ENCODE measurements around the gene ARHGEF16.

ARHGEF16 gene

GRCh38 chr1:3429320-3429719, 25.1 kb upstream of the ARHGEF16 start:
- Histone ChIP-seq H3K36me3 (peaks cover 66 to 88% (median 75%) of the 10 kb centered on the region in 3 donors), H3K9me3 (no peaks in the 10 kb centered on the region), H3K27ac (no peak overlapping the region), H3K4me1 (peaks cover 0 to 5% (median 3%) of the 10 kb centered on the region in 4 donors), H3K4me3 (no peak overlapping the region), H3K27me3 (no peaks in the 10 kb centered on the region)
- TF ChIP-seq, protein P1, sequence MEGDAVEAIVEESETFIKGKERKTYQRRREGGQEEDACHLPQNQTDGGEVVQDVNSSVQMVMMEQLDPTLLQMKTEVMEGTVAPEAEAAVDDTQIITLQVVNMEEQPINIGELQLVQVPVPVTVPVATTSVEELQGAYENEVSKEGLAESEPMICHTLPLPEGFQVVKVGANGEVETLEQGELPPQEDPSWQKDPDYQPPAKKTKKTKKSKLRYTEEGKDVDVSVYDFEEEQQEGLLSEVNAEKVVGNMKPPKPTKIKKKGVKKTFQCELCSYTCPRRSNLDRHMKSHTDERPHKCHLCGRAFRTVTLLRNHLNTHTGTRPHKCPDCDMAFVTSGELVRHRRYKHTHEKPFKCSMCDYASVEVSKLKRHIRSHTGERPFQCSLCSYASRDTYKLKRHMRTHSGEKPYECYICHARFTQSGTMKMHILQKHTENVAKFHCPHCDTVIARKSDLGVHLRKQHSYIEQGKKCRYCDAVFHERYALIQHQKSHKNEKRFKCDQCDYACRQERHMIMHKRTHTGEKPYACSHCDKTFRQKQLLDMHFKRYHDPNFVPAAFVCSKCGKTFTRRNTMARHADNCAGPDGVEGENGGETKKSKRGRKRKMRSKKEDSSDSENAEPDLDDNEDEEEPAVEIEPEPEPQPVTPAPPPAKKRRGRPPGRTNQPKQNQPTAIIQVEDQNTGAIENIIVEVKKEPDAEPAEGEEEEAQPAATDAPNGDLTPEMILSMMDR (IDR thresholded peaks at IDR 0.05), result no peak
- DNase-seq, result no peak
- intact Hi-C loops (cut with DNase I; ENCODE audit: low total_unique reads), result loop anchor here (5.0 kb wide), 3 partner anchors 367 to 557 kb away; no protein-coding TSS in a partner anchor

DNA sequence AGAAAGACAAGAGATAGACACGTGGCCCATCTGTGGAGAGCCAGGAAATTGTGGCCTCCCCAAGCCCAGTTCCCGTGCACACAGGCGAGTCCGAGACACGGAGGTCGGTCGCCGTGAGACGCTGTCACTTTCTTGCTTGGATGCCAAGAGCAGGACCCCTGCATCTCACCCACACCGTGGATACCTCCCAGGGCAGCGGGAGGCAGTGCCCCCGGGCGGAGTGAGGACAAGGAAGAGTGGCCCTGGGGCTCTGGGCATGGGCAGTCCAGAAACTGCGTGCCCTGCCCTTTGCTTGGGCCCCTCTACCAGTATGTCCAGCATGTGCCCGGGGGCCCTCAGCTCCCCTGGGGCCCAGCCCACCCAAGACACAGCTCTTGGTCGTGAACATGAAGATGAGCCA, 24.7 kb upstream of the ARHGEF16 start:
- Histone ChIP-seq H3K27me3 (no peaks in the 10 kb centered on the region), H3K36me3 (peaks cover 70 to 93% (median 80%) of the 10 kb centered on the region in 3 donors), H3K27ac (no peak overlapping the region), H3K9me3 (no peaks in the 10 kb centered on the region), H3K4me3 (no peak overlapping the region), H3K4me1 (peaks cover 0 to 1% (median 0%) of the 10 kb centered on the region in 4 donors)
- DNase-seq, result no peak
- intact Hi-C loops (cut with DNase I; ENCODE audit: low total_unique reads), result loop anchor here (5.0 kb wide), 3 partner anchors 367 to 557 kb away; no protein-coding TSS in a partner anchor
- TF ChIP-seq, protein P1 (IDR thresholded peaks at IDR 0.05), result no peak

DNA sequence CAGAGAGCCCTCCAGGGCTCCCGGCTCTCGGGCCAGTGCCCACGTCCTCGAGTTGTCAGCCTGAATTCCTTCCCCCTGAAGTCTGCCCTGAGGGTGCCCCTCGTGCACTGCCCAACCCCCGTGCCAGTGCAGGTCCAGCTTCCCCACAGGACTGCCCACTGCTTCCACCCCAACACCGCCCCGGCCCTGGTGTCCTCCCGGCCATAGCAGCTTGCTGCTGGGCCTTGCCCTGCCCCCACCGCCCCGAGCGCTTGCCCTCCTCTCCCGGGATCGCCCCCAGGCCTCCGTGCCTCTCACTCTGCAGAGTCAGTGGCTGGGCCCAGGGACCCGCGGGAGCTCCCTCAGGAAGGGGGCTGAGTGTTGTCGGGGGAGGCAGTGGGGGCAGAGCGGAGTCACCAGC, 24.1 kb upstream of the ARHGEF16 start:
- no peak for DNase-seq
- Histone ChIP-seq H3K4me3 (no peak overlapping the region), H3K36me3 (peaks cover 75 to 96% (median 79%) of the 10 kb centered on the region in 3 donors), H3K27ac (no peak overlapping the region), H3K27me3 (no peaks in the 10 kb centered on the region), H3K9me3 (no peaks in the 10 kb centered on the region), H3K4me1 (no peaks in the 10 kb centered on the region)
- intact Hi-C loops (cut with DNase I; ENCODE audit: low total_unique reads), result no loop called here
- TF ChIP-seq, protein P1 (IDR thresholded peaks at IDR 0.05), result no peak

- TF ChIP-seq, protein P1 (IDR thresholded peaks at IDR 0.05), result no peak
- DNase-seq, result no peak
- Histone ChIP-seq H3K36me3 (peaks cover 75 to 96% (median 79%) of the 10 kb centered on the region in 3 donors), H3K4me1 (no peaks in the 10 kb centered on the region), H3K27ac (no peak overlapping the region), H3K27me3 (no peaks in the 10 kb centered on the region), H3K9me3 (no peaks in the 10 kb centered on the region), H3K4me3 (no peak overlapping the region)
- intact Hi-C loops (cut with DNase I; ENCODE audit: low total_unique reads), result no loop called here
These were observed 23.6 kb upstream of the ARHGEF16 start for GRCh38 chr1:3430820-3431219.

- no peaks in the 10 kb centered on the region for H3K27me3 ChIP-seq
- no peak overlapping the region for H3K4me3 ChIP-seq
- H3K36me3 ChIP-seq, result peaks cover 75 to 96% (median 76%) of the 10 kb centered on the region in 3 donors
- intact Hi-C loops (cut with DNase I; ENCODE audit: low total_unique reads), result no loop called here
- no peaks in the 10 kb centered on the region for H3K4me1 ChIP-seq
- TF ChIP-seq, protein P1 (IDR thresholded peaks at IDR 0.05), result no peak
- DNase-seq, result no peak
- no peak overlapping the region for H3K27ac ChIP-seq
- H3K9me3 ChIP-seq, result no peaks in the 10 kb centered on the region
These were observed 23.2 kb upstream of the ARHGEF16 start for GRCh38 chr1:3431266-3431665.

DNA sequence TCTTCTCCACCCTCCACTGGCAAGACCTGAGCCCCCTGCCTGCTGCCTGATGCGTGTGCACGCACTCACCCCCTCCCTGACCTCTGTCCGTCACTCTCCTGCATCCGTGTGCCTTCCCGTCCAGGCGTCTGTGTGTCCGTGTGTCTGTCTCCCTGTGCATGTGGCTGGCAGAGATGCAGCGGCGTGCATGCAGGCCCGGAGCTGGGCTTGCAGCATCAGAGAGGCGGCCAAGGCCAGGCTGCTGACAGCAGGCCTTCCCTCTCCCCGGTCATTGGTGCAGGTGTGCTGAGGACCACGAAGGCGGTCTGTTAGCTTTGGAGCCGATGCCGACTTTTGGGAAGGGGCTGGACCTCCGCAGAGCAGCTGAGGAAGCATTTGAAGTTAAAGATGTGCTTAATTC, 22.8 kb upstream of the ARHGEF16 start:
- Histone ChIP-seq H3K27me3 (no peaks in the 10 kb centered on the region), H3K4me1 (no peaks in the 10 kb centered on the region), H3K27ac (no peak overlapping the region), H3K4me3 (no peak overlapping the region), H3K9me3 (no peaks in the 10 kb centered on the region), H3K36me3 (peaks cover 70 to 93% (median 72%) of the 10 kb centered on the region in 3 donors)
- TF ChIP-seq, protein P1 (IDR thresholded peaks at IDR 0.05), result no peak
- DNase-seq, result no peak
- intact Hi-C loops (cut with DNase I; ENCODE audit: low total_unique reads), result no loop called here

Data from tibial artery (tissue), 4 donors.